Transverse colon (tissue), 4 donors: ENCODE data around the gene TMEM239. TPM values are rescaled to one million over a fixed set of nuclear protein-coding genes. Genes with fewer than 3 reads are reported as not detected.

ENCODE experiments used
- DNase-seq: peaks from one replicate; pipeline ENCODE4 v3.0.0-alpha.2; 2019
- H3K27ac ChIP-seq, 4 donors: fragments of 200-600 bp; sonication (generic); 2 replicates each; pipeline ENCODE4 v1.5.1; 2016 to 2018; ENCODE audit warnings: inconsistent platforms in 4 of 4
- H3K27me3 ChIP-seq: fragments of 200-600 bp; sonication (generic); 2 replicates; pipeline ENCODE4 v1.5.1; 2017; ENCODE audit warnings: inconsistent platforms
- H3K36me3 ChIP-seq, 4 donors: fragments of 200-600 bp; sonication (generic); 2 replicates each; pipeline ENCODE4 v1.5.1; 2017 to 2019; ENCODE audit warnings: inconsistent platforms in 4 of 4
- H3K4me1 ChIP-seq, 4 donors: fragments of 200-600 bp; sonication (generic); 2 replicates each; pipeline ENCODE4 v1.5.1; 2017 to 2020; ENCODE audit warnings: inconsistent platforms in 4 of 4
- H3K4me3 ChIP-seq, 4 donors: fragments of 200-600 bp; sonication (generic); 1 replicate in 1 of 4; 2 replicates in 3 of 4; pipeline versions ENCODE4 v1.5.1 to v1.6.1; 2017 to 2019; ENCODE audit warnings: inconsistent platforms in 4 of 4
- H3K9me3 ChIP-seq, 2 donors: fragments of 200-600 bp; sonication (generic); 2 replicates each; pipeline ENCODE4 v1.5.1; 2017 to 2019; ENCODE audit warnings: inconsistent platforms in 2 of 2
- CTCF ChIP-seq, 5 experiments: fragments of 200-600 bp in 3 of 5; fragments of 450-650 bp in 2 of 5; sonication (generic) in 3 of 5; IDR thresholded peaks; 1 replicate in 2 of 5; 2 replicates in 3 of 5; pipeline ENCODE4 v1.5.1; 2016 to 2017; ENCODE audit warnings: antibody characterized with exemption in 5 of 5, inconsistent platforms in 3 of 5, mild to moderate bottlenecking in 2 of 5, moderate library complexity in 1 of 5
- EP300 ChIP-seq: sonication (generic); formaldehyde crosslinking; IDR thresholded peaks from one replicate; pipeline ENCODE4 v1.6.1; 2017; ENCODE audit warnings: antibody characterized with exemption, low read depth
- POLR2A ChIP-seq: fragments of 450-650 bp; IDR thresholded peaks from one replicate; pipeline ENCODE4 v1.6.1; 2016; ENCODE audit warnings: antibody characterized with exemption, mild to moderate bottlenecking, moderate library complexity
- POLR2AphosphoS5 ChIP-seq, 3 donors: sonication (generic); formaldehyde crosslinking; IDR thresholded peaks; one replicate each; pipeline ENCODE4 v1.6.1; 2016; ENCODE audit warnings: antibody characterized with exemption in 3 of 3
- WGBS, 2 donors: methylation state at CpG; one replicate each; pipeline ENCODE4 v1.1.5; 2018; ENCODE audit warnings: low coverage in 1 of 2; 5-methylcytosine and 5-hydroxymethylcytosine counted together
- in situ Hi-C, 4 donors: fragments of 200-750 bp; cut with MboI; loops; one replicate each; pipeline versions ENCODE4 v1.15.0 to v1.15.1; 2017; ENCODE audit warnings: low sequenced_read_pairs in 3 of 4, low pct_ligation_motif_present in 1 of 4, low pct_unique_long_range_greater_than_20kb in 1 of 4
- intact Hi-C: fragments of 100-400 bp; cut with DNase I; formaldehyde crosslinking; loops from one replicate; pipeline ENCODE4 v1.15.1; 2023; ENCODE audit warnings: low total_unique reads
- total RNA-seq, 4 donors: library from RNA; depleted of rRNA; stranded (reverse); fragments of >200 nt; gene quantifications; one replicate each; pipeline ENCODE4 v1.1.0, GENCODE V29; 2016

The TMEM239 gene
- total RNA-seq, 4 donors from 2014 or later = not detected

DNA sequence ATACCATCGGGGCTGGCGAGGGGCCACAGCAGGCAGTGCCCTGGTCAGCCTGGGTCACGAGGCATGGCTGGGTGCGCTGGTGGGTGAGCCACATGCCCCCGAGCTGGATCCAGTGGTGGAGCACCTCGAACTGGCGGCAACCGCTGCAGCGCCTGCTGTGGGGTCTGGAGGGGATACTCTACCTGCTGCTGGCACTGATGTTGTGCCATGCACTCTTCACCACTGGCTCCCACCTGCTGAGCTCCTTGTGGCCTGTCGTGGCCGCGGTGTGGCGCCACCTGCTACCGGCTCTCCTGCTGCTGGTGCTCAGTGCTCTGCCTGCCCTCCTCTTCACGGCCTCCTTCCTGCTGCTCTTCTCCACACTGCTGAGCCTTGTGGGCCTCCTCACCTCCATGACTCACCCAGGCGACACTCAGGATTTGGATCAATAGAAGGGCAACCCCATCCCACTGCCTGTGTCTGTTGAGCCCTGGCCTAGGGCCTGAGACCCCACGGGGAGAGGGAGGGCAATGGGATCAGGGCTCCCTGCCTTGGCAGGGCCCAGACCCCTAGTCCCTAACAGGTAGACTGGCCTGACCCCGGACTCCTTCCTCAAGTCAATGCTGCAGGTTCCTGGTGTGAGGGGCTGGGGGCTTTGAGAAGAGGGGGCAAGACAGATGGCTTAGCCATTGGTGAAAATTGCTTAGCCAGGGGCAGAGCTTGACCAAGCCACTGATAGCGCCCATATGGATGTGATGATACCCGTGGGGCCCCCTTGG is 598 bp downstream of the TMEM239 start:
- WGBS, 2 donors = 83% methylated on average over 20 of the region's 20 CpGs; no CpG with 5 or more reads in 1 of the 2 donors
- intact Hi-C loops (no loop called here), in situ Hi-C loops (no loop called here)
- H3K4me1 ChIP-seq = peaks cover 0 to 7% (median 2%) of the 10 kb centered on the region in 4 donors
- TF ChIP-seq POLR2A (no peak), POLR2AphosphoS5 (IDR thresholded peaks at IDR 0.05) (no peak), EP300 (no peak), CTCF (IDR thresholded peaks at IDR 0.05) (no peak)
- peaks cover 48% of the 10 kb centered on the region for H3K27me3 ChIP-seq
- H3K36me3 ChIP-seq = no peaks in the 10 kb centered on the region
- H3K4me3 ChIP-seq = no peak overlapping the region
- no peak overlapping the region for H3K27ac ChIP-seq
- H3K9me3 ChIP-seq = peaks cover 0 to 10% of the 10 kb centered on the region in 2 donors
- DNase-seq = no peak

GRCh38 chr20:2817341-2817726 is 1.2 kb downstream of the TMEM239 start:
- Histone ChIP-seq H3K4me3 (no peak overlapping the region), H3K4me1 (peaks cover 0 to 7% (median 2%) of the 10 kb centered on the region in 4 donors), H3K36me3 (no peaks in the 10 kb centered on the region), H3K9me3 (peaks cover 0 to 4% of the 10 kb centered on the region in 2 donors), H3K27me3 (peaks cover 48% of the 10 kb centered on the region), H3K27ac (no peak overlapping the region)
- intact Hi-C loops (no loop called here), in situ Hi-C loops (no loop called here)
- TF ChIP-seq CTCF (IDR thresholded peaks at IDR 0.05) = no peak
- no peak for TF ChIP-seq POLR2AphosphoS5 (IDR thresholded peaks at IDR 0.05)
- TF ChIP-seq POLR2A = no peak
- TF ChIP-seq EP300 = no peak
- 81% methylated on average over 2 of the region's 2 CpGs; no CpG with 5 or more reads in 1 of the 2 donors for WGBS, 2 donors
- DNase-seq = no peak

DNA sequence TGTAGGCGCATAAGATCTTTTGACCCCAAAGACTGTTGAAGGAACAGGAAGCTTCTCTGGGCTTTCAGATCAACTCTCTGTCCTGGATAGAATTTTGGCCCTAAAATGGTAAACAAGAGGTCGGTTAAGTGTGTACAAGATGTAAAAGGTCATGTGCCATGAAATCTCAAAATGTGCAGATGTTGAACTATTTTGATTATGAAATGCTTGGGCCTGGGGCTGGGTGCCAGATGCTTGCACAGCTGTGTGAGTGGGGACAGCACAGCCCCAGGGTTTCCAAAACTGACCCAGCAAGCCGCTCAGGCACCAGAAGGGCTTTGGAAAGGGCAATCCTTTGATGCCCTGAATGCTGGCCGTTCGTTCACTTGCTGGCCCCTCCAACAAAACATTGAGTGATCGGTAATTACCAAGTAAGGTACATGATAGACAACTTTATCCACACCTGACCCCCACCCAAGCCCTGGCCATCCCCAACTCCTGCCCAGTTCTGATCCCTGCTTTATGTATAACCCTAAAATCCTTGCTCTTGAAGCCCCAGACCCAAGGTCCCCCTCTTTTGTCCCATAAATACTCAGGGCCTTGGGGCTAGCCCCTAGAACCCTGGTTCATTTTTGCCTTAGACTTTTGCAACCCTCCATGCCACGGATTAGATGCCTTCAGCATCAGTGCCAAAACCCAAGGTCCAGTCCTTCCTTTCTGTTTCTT is 1.9 kb downstream of the TMEM239 start:
- no peaks in the 10 kb centered on the region for H3K36me3 ChIP-seq
- H3K4me3 ChIP-seq = no peak overlapping the region
- H3K27ac ChIP-seq = no peak overlapping the region
- intact Hi-C loops (no loop called here), in situ Hi-C loops (no loop called here)
- TF ChIP-seq CTCF (IDR thresholded peaks at IDR 0.05) (no peak), EP300 (no peak), POLR2AphosphoS5 (IDR thresholded peaks at IDR 0.05) (no peak), POLR2A (no peak)
- WGBS, 2 donors = 73 to 90% methylated on average over 4 to 7 of the region's 7 CpGs
- H3K27me3 ChIP-seq = peaks cover 42% of the 10 kb centered on the region
- no peak for DNase-seq
- peaks cover 0 to 7% (median 2%) of the 10 kb centered on the region in 4 donors for H3K4me1 ChIP-seq
- no peaks in the 10 kb centered on the region for H3K9me3 ChIP-seq

GRCh38 chr20:2820084-2820895 is 4.1 kb downstream of the TMEM239 start:
- TF ChIP-seq EP300 (no peak), CTCF (IDR thresholded peaks at IDR 0.05) (no peak), POLR2A (no peak), POLR2AphosphoS5 (IDR thresholded peaks at IDR 0.05) (no peak)
- in situ Hi-C loops = no loop called here
- Histone ChIP-seq H3K4me3 (no peak overlapping the region), H3K4me1 (peaks cover 0 to 7% (median 2%) of the 10 kb centered on the region in 4 donors), H3K27me3 (peaks cover 42% of the 10 kb centered on the region), H3K9me3 (no peaks in the 10 kb centered on the region), H3K36me3 (no peaks in the 10 kb centered on the region), H3K27ac (no peak overlapping the region)
- 53 to 76% methylated on average over 5 to 32 of the region's 32 CpGs for WGBS, 2 donors
- DNase-seq = no peak
- intact Hi-C loops = no loop called here
